Mammary epithelial cell (primary cell): Measurements from ENCODE around the gene LRRC47.

ENCODE experiments used
- CTCF ChIP-seq, 2 donors: IDR thresholded peaks in 1 of 2; conservative IDR thresholded peaks in 1 of 2; 2 replicates each; pipeline ENCODE4 v1.5.1; 2011 to 2012; ENCODE audit warnings: inconsistent platforms in 2 of 2, low read length in 2 of 2, mild to moderate bottlenecking in 2 of 2, control low read depth in 1 of 2, low read depth in 1 of 2; ENCODE audit not compliant: insufficient read depth in 1 of 2; ENCODE audit errors: extremely low read depth in 1 of 2
- EZH2 ChIP-seq: IDR thresholded peaks from 2 replicates; pipeline ENCODE4 v1.6.1; 2012; ENCODE audit warnings: low read length, inconsistent platforms, borderline replicate concordance

DNA sequence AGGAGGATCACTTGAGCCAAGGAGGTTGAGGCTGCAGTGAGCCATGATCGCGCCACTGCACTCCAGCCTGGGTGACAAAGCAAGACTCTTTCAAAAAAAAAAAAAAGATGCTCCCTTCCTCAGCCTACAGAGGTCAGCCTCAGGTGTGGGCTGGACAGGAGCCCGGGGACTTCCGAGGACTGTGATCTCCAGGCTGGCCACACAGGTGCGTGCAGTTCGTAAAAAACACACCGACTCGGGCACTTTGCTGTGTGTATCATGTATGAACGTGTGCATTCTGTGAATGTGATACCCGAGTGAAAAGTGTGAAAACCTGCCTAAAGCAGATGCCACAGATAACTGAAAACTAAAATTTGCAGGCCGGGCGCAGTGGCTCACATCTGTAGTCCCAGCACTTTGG, 52.5 kb downstream of the LRRC47 start:
- no peak for TF ChIP-seq CTCF (conservative IDR thresholded peaks at IDR 0.05 in 1 of 2, IDR thresholded peaks at IDR 0.05 in 1 of 2; ENCODE audit: extremely low read depth in 1 of 2, insufficient read depth in 1 of 2, low read depth in 1 of 2, low read length in 2 of 2)
- no peak for TF ChIP-seq EZH2
